OCI-LY3 (cell line): ENCODE results near the gene TDRD15.
A peak's percentile ranks its signal among the peaks of the same experiment; 100 is the strongest.

Source experiments
- H2AFZ ChIP-seq: fragments of 200-600, 300-600 bp; shearing (Covaris generic); 2 replicates; pipeline ENCODE4 v1.6.0; 2014; ENCODE audit warnings: antibody characterized with exemption, low read depth, low read length
- H3K27ac ChIP-seq: fragments of 200-600, 300-600 bp; sonication (generic); 2 replicates; pipeline ENCODE4 v1.5.1; 2014; ENCODE audit warnings: mild to moderate bottlenecking, low read length, moderate library complexity, mixed read lengths
- H3K27me3 ChIP-seq: fragments of 200-600, 300-600 bp; sonication (generic); 2 replicates; pipeline ENCODE4 v1.6.1; 2014; ENCODE audit warnings: low read depth, low read length, mixed read lengths
- H3K36me3 ChIP-seq: fragments of 200-600, 300-600 bp; sonication (generic); replicated peaks from 2 replicates; pipeline ENCODE3; 2014; ENCODE audit warnings: low read depth, low read length, mixed read lengths
- H3K4me1 ChIP-seq: fragments of 300-600, 200-600 bp; sonication (generic); 2 replicates; pipeline ENCODE4 v1.6.1; 2014; ENCODE audit warnings: low read length, mixed read lengths
- H3K4me2 ChIP-seq: fragments of 200-600, 300-600 bp; sonication (generic); 2 replicates; pipeline ENCODE4 v1.6.1; 2014; ENCODE audit warnings: low read length, mixed read lengths
- H3K4me3 ChIP-seq: fragments of 300-600, 200-600 bp; sonication (generic); 2 replicates; pipeline ENCODE4 v1.5.1; 2014; ENCODE audit warnings: antibody characterized with exemption, mild to moderate bottlenecking, low read length, moderate library complexity
- H3K79me2 ChIP-seq: fragments of 300-600, 200-600 bp; shearing (Covaris generic); 2 replicates; pipeline ENCODE4 v1.6.1; 2014; ENCODE audit warnings: mild to moderate bottlenecking, low read length, mixed read lengths
- H3K9ac ChIP-seq: fragments of 300-600, 200-600 bp; shearing (Covaris generic); 2 replicates; pipeline ENCODE4 v1.6.0; 2014; ENCODE audit warnings: mild to moderate bottlenecking, low read length, moderate library complexity
- H3K9me3 ChIP-seq: fragments of 200-600, 300-600 bp; shearing (Covaris generic); 2 replicates; pipeline ENCODE4 v1.6.1; 2014; ENCODE audit warnings: low read length, mixed read lengths; ENCODE audit not compliant: insufficient read depth
- H4K20me1 ChIP-seq: fragments of 200-600, 300-600 bp; sonication (generic); 2 replicates; pipeline ENCODE4 v1.6.1; 2016; ENCODE audit warnings: low read length, mixed read lengths; ENCODE audit not compliant: insufficient read depth
- EZH2phosphoT487 ChIP-seq: fragments of 200-600 bp; shearing (Covaris generic); IDR thresholded peaks from 2 replicates; pipeline ENCODE4 v1.6.1; 2018; ENCODE audit warnings: antibody characterized with exemption, mixed run types, low read depth
- TF ChIP-seq, protein P1 (sequence below): fragments of 200-600, 300-600 bp; sonication (generic); IDR thresholded peaks from 2 replicates; pipeline ENCODE4 v1.5.1; 2014; ENCODE audit warnings: antibody characterized with exemption, low read length, low read depth

Gene TDRD15

GRCh38 chr2:21117688-21118087, 6.1 kb upstream of the TDRD15 start:
- H3K27ac ChIP-seq = no peak overlapping the region
- H3K4me2 ChIP-seq = no peak overlapping the region

DNA sequence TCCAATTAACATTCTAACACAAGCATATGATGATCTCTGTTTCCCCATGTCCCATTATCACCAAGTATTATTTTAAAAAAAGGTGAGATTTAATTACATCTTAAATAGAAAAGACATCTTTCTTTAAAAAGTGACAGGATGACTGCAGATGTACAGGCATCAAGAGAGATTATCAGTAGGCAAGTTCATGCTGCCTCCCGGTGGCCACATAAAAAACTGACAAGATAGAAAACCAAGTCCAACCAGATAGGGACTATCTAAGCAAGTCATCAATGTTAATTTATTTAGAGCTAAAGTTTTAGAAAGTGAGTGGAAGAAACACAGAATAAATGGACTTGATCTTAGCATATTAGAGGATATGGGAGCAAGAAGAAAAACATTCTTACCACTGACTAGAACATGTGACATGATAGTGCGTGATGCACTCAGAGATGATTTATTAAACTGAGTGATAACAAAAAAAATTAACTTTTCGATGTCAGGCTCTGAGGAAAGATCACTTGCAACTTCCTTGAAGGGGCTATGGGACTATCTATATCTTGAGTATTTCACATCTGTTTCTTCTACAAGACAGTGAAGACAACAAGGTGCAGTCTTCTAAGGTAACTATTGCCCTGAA, 5.4 kb upstream of the TDRD15 start:
- no peaks in the 10 kb centered on the region for H3K27me3 ChIP-seq
- no peak overlapping the region for H3K9ac ChIP-seq
- H2AFZ ChIP-seq = no peak overlapping the region
- no peaks in the 10 kb centered on the region for H3K79me2 ChIP-seq
- no peaks in the 10 kb centered on the region for H3K36me3 ChIP-seq
- TF ChIP-seq EZH2phosphoT487 = no peak
- TF ChIP-seq, protein P1, sequence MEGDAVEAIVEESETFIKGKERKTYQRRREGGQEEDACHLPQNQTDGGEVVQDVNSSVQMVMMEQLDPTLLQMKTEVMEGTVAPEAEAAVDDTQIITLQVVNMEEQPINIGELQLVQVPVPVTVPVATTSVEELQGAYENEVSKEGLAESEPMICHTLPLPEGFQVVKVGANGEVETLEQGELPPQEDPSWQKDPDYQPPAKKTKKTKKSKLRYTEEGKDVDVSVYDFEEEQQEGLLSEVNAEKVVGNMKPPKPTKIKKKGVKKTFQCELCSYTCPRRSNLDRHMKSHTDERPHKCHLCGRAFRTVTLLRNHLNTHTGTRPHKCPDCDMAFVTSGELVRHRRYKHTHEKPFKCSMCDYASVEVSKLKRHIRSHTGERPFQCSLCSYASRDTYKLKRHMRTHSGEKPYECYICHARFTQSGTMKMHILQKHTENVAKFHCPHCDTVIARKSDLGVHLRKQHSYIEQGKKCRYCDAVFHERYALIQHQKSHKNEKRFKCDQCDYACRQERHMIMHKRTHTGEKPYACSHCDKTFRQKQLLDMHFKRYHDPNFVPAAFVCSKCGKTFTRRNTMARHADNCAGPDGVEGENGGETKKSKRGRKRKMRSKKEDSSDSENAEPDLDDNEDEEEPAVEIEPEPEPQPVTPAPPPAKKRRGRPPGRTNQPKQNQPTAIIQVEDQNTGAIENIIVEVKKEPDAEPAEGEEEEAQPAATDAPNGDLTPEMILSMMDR = peak; percentile 80
- no peak overlapping the region for H3K27ac ChIP-seq
- no peaks in the 10 kb centered on the region for H4K20me1 ChIP-seq
- peaks cover 15% of the 10 kb centered on the region for H3K4me1 ChIP-seq
- no peak overlapping the region for H3K4me2 ChIP-seq
- H3K9me3 ChIP-seq = no peaks in the 10 kb centered on the region
- no peak overlapping the region for H3K4me3 ChIP-seq

More at GRCh38 chr2:21117688-21118087, 6.1 kb upstream of the TDRD15 start:
- Histone ChIP-seq H3K9me3 (no peaks in the 10 kb centered on the region), H3K79me2 (no peaks in the 10 kb centered on the region), H2AFZ (no peak overlapping the region), H3K9ac (no peak overlapping the region), H4K20me1 (no peaks in the 10 kb centered on the region), H3K36me3 (no peaks in the 10 kb centered on the region), H3K4me1 (peaks cover 15% of the 10 kb centered on the region), H3K4me3 (no peak overlapping the region), H3K27me3 (no peaks in the 10 kb centered on the region)
- TF ChIP-seq, protein P1 = no peak
- TF ChIP-seq EZH2phosphoT487 = no peak

DNA sequence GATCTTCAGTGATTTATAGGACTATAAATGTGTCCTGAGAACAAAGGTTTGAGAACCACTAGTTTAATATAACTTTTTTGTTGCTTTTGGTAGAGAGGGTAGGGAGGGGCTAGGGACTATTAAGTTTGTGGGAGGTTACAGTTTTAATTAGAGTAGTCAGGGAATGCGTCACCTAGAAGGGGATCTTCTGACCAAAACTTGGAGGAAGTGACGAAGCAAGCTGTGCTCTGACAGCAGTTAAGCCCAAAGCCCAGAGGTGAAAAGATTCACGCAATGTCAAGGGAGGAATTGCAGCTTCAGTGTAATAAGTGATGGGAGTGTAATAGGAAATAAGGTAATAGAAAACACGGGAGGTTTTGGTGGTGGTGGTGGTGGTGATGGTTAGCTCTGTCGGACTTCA, 8.1 kb downstream of the TDRD15 start:
- H4K20me1 ChIP-seq = no peaks in the 10 kb centered on the region
- TF ChIP-seq EZH2phosphoT487 = no peak
- TF ChIP-seq, protein P1 = no peak

DNA sequence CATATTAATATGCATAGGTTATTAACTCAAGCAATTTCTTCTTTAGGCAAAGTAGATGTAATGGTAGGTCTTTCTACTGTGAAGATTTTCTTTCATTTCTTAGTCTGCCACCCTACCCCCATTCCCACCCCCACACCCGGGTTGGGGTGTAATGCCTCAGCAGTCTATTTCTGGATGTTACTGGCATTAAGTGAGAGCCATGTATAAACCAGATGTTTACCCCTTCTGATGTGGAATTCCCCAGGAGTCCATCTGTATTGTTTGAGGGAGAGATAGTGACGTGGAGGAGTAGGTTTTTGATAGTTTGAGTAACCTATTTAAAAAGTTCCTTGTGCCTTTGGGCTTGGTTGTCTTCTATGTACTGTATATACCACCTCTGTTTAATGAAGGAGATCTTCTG, 11.8 kb downstream of the TDRD15 start:
- H2AFZ ChIP-seq = no peak overlapping the region

More for the DNA sequence above, 8.1 kb downstream of the TDRD15 start:
- H3K4me3 ChIP-seq = no peak overlapping the region
- no peak overlapping the region for H3K27ac ChIP-seq
- H3K4me2 ChIP-seq = no peak overlapping the region
- H3K79me2 ChIP-seq = no peaks in the 10 kb centered on the region
- no peaks in the 10 kb centered on the region for H3K9me3 ChIP-seq
- no peaks in the 10 kb centered on the region for H3K27me3 ChIP-seq
- H3K4me1 ChIP-seq = 0 out of 2 replicates have a peak, but pooled peaks cover 3% of the 10 kb centered on the region
- H2AFZ ChIP-seq = no peak overlapping the region
- H3K9ac ChIP-seq = no peak overlapping the region
- no peaks in the 10 kb centered on the region for H3K36me3 ChIP-seq

More for the DNA sequence above, 11.8 kb downstream of the TDRD15 start:
- no peaks in the 10 kb centered on the region for H3K79me2 ChIP-seq
- H3K4me1 ChIP-seq = no peaks in the 10 kb centered on the region
- no peak overlapping the region for H3K9ac ChIP-seq
- H4K20me1 ChIP-seq = no peaks in the 10 kb centered on the region
- TF ChIP-seq EZH2phosphoT487 = no peak
- TF ChIP-seq, protein P1 = no peak
- H3K9me3 ChIP-seq = no peaks in the 10 kb centered on the region
- H3K4me3 ChIP-seq = no peak overlapping the region
- H3K4me2 ChIP-seq = no peak overlapping the region
- no peaks in the 10 kb centered on the region for H3K36me3 ChIP-seq
- no peaks in the 10 kb centered on the region for H3K27me3 ChIP-seq
- no peak overlapping the region for H3K27ac ChIP-seq
